Mononuclear cell (primary cell): ENCODE results near the gene MARK1. TPM values are rescaled to one million over a fixed set of nuclear protein-coding genes. Genes with fewer than 3 reads are reported as not detected.

Experiments
- H3K27me3 ChIP-seq: 2 replicates; pipeline ENCODE4 v1.6.0; 2011; ENCODE audit warnings: low read length, control low read depth; ENCODE audit not compliant: insufficient read depth
- H3K4me1 ChIP-seq: 2 replicates; pipeline ENCODE4 v1.5.1; 2011; ENCODE audit warnings: mild to moderate bottlenecking, low read length, control low read depth; ENCODE audit not compliant: insufficient read depth
- H3K4me3 ChIP-seq: 2 replicates; pipeline ENCODE4 v1.5.1; 2011; ENCODE audit warnings: mild to moderate bottlenecking, low read length, moderate library complexity
- H3K9me3 ChIP-seq: 2 replicates; pipeline ENCODE4 v1.5.1; 2011; ENCODE audit warnings: low read depth, mild to moderate bottlenecking, control low read depth, low read length
- total RNA-seq: library from RNA; depleted of rRNA; stranded (reverse); fragments of >200 nt; gene quantifications from one replicate; pipeline ENCODE4 v1.2.3, GENCODE V29; 2012

Gene MARK1
- total RNA-seq, 1 donor: under 0.01 TPM

DNA sequence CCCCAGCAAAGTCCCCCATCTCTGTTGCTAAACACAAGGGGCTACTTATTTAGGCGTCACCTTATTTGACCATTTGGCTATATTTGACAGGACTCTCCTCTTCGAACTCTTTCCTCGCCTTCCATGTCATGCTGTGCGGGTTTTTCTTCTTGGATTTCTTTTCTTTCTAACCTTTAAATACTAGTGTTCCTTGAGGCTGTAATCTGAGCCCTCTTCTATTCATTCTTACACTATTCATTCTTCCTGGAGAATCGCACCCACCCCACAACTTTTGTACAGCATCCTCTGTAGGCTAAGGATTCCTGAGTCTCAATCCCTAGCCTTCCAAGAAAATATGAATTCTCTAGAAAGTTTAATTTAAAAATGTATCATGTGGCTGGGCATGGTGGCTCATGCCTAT is 100.5 kb downstream of the MARK1 start:
- Histone ChIP-seq H3K9me3 (no peaks in the 10 kb centered on the region), H3K4me1 (no peaks in the 10 kb centered on the region), H3K27me3 (no peaks in the 10 kb centered on the region), H3K4me3 (no peak overlapping the region)

DNA sequence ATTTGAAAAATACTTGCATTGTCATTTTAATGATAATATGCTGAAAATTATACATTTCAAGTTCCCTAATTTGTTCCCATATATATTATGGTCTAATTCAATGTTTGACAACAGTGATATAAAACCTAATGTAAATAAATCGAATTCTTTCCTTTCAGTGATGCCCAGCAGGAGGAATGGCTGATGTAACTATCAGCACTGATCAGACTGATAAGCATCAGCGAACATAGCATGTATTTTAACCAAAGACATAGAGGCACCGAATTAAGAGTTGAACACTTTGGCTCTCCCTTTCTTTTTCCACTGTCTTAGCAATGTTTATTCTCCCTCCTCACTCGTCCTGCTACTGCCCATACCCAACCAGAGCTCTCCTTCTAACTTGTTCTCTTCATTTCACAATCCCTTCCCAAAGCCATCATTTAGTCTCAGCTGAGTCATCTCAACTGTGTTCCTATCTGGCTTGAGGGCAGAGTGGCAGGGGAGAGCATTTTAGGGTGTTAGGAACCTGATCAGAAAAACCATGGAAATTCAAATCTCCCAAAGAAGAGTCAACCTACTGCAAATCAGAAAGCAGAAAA is 103.4 kb downstream of the MARK1 start:
- H3K4me1 ChIP-seq: no peaks in the 10 kb centered on the region
- no peak overlapping the region for H3K4me3 ChIP-seq
- H3K27me3 ChIP-seq: no peaks in the 10 kb centered on the region
- H3K9me3 ChIP-seq: no peaks in the 10 kb centered on the region

DNA sequence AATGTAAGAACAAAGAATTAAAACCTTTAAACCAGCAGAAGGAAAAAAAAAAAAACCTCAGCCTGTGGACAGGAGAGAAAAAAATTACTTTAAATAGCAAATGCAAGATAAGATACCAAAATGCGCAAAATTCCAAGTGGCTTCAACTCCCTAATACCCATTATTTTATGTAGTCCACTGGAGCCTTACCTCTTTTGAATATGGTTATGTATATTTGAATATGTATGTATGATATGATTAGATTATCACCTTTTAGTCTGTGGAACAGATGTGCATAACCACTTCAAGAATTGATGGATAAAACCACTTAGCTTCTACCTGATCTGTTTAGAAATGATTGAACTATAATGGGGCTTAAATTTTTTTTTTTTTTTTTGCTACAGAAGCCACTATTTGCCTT is 109.8 kb downstream of the MARK1 start:
- Histone ChIP-seq H3K9me3 (no peaks in the 10 kb centered on the region), H3K4me3 (no peak overlapping the region), H3K27me3 (no peaks in the 10 kb centered on the region), H3K4me1 (no peaks in the 10 kb centered on the region)

DNA sequence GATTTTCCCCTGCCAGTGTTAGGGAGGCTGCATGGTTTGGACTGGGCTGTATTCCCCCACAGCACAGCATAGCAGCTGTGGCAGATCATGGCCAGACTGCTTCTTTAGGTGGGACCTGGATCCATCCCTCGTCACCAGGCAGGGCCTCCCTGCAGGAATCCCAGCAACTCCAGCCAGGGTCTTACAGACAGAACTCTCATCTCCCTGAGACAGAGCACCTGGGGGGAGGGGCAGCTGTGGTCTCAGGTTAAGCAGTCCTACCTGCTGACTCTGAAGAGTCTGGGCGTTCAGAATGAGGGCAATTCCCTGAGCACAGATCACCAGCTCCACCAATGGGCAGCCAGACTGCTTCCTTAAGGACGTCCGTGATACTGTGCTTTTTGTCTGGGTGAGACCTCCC is 114.3 kb downstream of the MARK1 start:
- Histone ChIP-seq H3K9me3 (no peaks in the 10 kb centered on the region), H3K4me1 (no peaks in the 10 kb centered on the region), H3K27me3 (no peaks in the 10 kb centered on the region), H3K4me3 (no peak overlapping the region)

DNA sequence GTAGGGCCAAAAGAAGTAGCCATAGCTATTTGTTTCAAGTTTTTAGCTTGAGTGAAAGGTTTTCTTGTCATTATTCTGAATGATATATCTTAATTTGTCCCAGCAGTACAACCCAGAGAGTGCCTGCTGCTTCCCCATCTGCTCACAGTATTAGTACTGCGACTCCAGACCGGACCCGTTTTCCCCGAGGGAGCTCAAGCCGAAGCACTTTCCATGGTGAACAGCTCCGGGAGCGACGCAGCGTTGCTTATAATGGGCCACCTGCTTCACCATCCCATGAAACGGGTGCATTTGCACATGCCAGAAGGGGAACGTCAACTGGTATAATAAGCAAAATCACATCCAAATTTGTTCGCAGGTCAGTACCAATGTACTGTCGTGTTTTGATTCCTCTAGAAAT is 125.1 kb downstream of the MARK1 start:
- Histone ChIP-seq H3K4me1 (no peaks in the 10 kb centered on the region), H3K4me3 (no peak overlapping the region), H3K9me3 (no peaks in the 10 kb centered on the region), H3K27me3 (no peaks in the 10 kb centered on the region)

DNA sequence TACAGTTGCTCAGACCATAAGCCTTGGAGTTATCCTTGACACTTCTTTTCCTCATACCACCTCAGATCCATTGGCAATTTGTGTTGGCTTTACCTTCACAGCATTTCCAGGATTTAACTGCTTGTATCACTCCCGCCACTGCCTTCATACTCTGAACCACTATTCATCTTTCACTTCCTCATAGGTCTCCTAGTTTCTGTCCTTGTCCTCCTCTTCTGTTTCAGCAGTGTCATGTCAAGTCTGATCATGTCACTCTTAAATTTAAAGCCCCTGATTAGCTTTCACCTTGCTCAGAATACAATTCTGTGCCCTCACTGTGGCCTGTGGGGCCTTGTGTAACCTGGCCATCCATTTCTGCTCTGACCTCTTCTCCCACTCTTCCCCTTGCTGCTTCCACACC is 127.6 kb downstream of the MARK1 start:
- Histone ChIP-seq H3K4me3 (no peak overlapping the region), H3K4me1 (no peaks in the 10 kb centered on the region), H3K9me3 (no peaks in the 10 kb centered on the region), H3K27me3 (no peaks in the 10 kb centered on the region)

DNA sequence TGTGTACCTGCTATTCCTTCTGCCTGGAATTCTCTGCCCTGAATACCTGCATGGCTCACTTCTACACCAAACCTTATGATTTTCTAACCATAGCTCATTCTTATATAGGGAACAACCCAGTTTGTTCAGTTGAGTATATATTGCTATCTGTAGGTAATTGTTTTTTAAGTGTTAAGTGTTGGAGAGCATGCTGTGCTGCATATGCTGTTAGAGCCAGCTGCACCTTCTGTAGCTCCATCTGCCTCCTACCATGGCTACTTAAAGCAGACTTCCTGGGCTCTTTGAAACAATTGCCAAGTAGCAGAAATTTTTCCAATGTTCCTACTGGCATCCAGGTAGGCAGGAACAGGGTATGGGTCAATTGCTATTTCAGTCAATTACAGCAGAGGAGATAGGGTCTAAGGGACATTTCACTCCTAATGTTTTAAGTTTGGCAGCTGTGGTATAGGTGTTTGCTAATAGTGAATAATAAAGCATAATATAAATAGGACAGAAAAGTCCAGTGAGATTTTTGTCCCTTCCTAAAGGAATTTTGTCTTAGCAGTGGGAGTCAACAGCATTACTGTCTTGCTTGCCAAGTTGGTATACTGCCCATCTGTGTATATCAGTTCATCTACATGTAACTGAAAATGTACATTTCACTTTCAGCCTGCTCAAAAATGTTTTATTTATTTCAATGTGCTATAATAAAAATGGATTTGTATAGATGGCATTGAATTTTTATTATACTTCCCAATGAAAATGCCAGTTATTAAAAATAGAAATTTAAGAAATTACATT is 128.2 kb downstream of the MARK1 start:
- H3K9me3 ChIP-seq: no peaks in the 10 kb centered on the region
- H3K4me3 ChIP-seq: no peak overlapping the region
- H3K27me3 ChIP-seq: no peaks in the 10 kb centered on the region
- no peaks in the 10 kb centered on the region for H3K4me1 ChIP-seq

DNA sequence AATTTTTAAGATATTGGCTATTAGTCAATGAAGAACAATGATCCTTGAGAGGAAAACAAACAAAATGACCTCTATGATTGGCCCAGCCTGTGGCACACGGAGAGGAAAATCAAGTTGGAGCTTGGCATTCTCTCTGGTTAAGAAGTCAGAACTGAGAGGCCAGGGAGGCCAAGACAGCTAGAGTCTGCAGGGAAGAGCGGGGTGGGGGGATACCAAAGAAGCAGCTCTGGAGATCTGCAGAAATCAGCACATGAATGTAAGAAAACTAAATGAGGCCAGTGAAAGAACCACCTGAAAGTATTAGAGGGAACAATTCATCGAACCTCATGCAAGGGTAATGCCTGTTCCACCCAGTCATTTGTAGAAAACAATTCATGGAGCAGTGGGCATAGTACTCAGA is 138.4 kb downstream of the MARK1 start:
- no peak overlapping the region for H3K4me3 ChIP-seq
- H3K27me3 ChIP-seq: no peaks in the 10 kb centered on the region
- H3K9me3 ChIP-seq: no peaks in the 10 kb centered on the region
- H3K4me1 ChIP-seq: no peaks in the 10 kb centered on the region

DNA sequence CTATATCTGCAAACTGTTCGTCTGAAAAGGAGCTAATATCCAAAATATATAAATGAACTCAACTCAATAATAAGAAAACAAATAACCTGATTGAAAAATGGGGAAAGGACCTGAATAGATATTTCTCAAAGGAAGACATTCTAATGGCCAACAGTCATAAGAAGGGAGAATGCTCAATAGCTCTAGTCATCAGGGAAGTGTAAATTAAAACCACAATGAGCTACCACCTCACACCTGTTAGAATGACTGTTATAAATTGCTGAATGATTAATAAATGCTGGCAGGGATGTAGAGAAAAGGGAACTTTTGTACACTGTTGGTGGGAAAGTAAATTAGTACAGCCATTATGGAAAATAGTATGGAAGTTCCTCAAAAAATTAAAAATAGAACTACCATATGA is 141.1 kb downstream of the MARK1 start:
- Histone ChIP-seq H3K4me1 (no peaks in the 10 kb centered on the region), H3K4me3 (no peak overlapping the region), H3K27me3 (no peaks in the 10 kb centered on the region), H3K9me3 (no peaks in the 10 kb centered on the region)

DNA sequence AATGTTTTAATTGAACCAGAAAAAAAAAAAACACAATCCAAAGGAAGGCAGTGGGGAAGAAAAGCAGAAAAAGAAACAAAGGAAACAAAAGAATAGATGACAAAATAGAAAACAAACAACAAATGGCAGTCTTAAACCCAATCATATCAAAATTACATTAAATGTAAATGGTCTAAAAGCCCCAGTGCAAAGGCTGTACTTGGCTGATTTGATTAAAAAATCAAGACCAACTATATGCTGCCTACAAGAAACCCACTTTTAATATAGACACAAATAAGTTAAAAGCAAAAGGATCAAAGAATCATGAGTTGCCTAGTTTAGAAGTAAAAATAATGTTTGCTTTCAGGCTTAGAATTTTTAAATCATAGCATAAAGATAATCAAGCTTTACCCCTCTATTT is 142.4 kb downstream of the MARK1 start:
- H3K27me3 ChIP-seq: no peaks in the 10 kb centered on the region
- H3K4me1 ChIP-seq: no peaks in the 10 kb centered on the region
- no peak overlapping the region for H3K4me3 ChIP-seq
- H3K9me3 ChIP-seq: no peaks in the 10 kb centered on the region

DNA sequence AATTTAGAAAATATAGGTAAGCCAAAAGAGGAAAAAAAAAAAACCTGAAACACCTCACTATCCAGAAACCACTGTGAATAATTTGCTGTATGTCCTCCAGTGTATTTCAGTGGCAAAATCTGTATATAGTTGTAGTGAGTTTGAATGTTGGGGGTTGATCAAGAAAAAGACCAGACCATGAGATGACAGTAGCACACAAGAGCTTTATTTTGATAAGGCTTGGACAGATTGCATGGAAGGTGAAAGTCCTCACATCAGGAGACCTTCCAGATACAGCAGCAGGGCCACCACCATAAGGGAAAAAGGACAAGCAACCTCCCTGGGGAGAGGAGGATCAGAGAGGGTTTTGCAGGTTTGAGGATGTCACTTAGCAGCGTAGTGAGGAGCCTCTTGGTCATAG is 146.0 kb downstream of the MARK1 start:
- Histone ChIP-seq H3K4me1 (no peaks in the 10 kb centered on the region), H3K4me3 (no peak overlapping the region), H3K27me3 (no peaks in the 10 kb centered on the region), H3K9me3 (no peaks in the 10 kb centered on the region)

DNA sequence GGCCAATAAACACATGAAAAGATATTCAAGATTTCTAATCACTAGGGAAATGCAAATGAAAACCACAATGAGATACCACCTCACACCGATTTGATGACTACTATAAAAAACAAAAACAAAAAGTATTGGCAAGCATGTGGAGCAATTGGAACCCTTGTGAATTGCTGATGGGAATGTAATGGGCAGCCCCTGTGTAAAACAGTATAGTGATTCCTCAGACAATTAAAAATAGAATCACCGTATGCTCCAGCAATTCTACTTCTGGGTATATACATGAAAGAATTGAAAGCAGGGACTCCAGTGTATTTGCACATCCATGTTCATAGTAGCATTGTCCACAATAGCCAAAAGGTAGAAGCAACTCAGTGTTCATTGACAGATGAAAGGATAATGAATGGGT is 149.3 kb downstream of the MARK1 start:
- Histone ChIP-seq H3K9me3 (no peaks in the 10 kb centered on the region), H3K4me3 (no peak overlapping the region), H3K4me1 (no peaks in the 10 kb centered on the region), H3K27me3 (no peaks in the 10 kb centered on the region)

DNA sequence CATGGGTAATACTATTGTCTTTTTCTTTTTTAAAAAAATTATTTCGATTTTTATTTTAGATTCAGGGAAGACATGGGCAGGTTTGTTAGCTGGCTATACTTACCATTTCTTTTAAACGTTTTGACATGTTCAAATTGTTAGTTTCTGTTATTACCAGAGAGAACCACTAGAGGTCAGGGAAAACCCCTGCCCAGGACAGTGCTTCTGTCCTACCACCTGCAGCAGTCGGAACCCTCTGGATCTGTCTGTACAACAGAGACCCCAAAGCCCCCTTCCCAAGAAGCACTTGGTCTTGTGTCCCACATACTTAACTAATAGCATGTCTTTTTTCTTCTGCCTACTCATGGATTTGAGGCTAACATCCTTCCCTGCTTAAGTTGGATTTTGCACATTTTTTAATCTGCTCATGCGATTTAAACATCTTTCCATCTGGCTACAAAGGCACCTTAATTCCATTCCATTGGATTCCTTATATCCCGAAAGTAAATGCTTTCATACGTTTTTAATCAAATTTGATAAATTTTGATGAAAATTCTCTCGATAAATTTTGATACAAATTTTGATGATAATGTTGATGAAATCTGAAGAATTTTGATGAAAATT is 152.2 kb downstream of the MARK1 start:
- Histone ChIP-seq H3K27me3 (no peaks in the 10 kb centered on the region), H3K9me3 (no peaks in the 10 kb centered on the region), H3K4me1 (peaks cover 5% of the 10 kb centered on the region), H3K4me3 (no peak overlapping the region)

DNA sequence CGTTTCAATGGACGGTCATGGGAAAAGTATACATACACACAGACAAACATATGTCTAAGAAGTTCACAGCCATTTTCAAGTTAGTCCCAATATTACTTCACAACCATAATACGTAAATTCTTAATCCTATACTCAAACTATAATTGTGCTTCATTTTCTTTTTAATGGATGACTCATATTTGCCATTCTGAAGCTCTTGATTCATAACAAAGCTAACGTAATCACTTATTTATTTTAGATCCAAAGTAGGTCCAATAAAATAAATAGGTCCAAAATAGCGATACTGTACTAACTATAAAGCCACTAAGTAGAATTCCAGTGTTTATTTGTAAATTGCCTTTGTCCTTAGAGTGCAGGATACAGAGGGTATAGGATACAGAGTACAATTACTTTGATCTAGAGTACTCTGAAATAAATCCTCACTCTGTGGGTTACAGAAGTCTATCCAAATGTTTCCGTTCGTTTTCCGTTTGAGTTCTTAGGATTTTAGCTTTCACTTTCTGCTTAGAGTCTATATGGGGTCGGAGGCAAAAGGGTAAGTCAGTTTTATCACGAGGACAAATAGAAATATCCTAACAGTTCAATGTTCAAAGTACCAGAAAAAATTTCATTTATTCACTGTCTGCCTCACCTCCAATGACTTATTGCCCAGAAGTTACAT is 153.4 kb downstream of the MARK1 start:
- Histone ChIP-seq H3K9me3 (no peaks in the 10 kb centered on the region), H3K27me3 (no peaks in the 10 kb centered on the region), H3K4me3 (no peak overlapping the region), H3K4me1 (peaks cover 6% of the 10 kb centered on the region)

DNA sequence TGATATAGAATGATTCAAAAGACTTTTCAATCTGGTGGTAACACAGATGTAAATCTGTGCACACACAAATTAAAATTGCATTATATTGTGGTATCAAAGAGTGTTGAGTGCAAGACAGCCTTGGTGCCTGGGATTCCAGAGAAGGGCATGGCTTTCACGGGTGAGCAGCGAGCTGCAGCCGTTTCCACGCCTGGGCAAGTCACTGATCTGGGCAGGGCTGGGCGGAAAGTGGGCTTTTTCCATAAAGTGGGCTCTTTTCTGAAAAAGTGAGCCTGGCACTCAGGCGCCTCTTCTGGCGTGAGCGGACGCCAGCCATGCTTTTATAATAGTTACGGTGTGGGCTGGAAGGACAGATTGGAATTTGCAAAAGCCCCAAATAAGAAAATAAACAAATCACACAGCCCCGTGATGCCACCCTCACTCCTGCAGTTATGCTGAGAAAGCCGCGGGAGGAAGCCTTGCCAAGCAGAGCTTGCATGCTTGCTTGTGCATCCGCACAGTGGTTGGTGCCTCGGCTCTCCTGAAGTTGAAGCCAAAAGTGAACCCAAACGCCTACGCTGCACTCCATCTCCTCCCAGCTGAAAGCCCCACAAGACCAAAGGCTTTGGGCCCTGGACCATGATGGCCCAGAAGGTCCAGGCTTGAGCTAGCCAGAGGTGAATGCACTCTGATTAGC is 155.1 kb downstream of the MARK1 start:
- no peak overlapping the region for H3K4me3 ChIP-seq
- peaks cover 6% of the 10 kb centered on the region for H3K4me1 ChIP-seq
- no peaks in the 10 kb centered on the region for H3K27me3 ChIP-seq
- H3K9me3 ChIP-seq: no peaks in the 10 kb centered on the region
